ENCODE measurements around the gene CHST9. TPM values are rescaled to one million over a fixed set of nuclear protein-coding genes. Genes with fewer than 3 reads are reported as not detected.
"Not testable (repeated sequence)": the region's sequence is repeated elsewhere in the genome, so short reads cannot be mapped to it uniquely, and the experiment has no call there.

The CHST9 gene, protein sequence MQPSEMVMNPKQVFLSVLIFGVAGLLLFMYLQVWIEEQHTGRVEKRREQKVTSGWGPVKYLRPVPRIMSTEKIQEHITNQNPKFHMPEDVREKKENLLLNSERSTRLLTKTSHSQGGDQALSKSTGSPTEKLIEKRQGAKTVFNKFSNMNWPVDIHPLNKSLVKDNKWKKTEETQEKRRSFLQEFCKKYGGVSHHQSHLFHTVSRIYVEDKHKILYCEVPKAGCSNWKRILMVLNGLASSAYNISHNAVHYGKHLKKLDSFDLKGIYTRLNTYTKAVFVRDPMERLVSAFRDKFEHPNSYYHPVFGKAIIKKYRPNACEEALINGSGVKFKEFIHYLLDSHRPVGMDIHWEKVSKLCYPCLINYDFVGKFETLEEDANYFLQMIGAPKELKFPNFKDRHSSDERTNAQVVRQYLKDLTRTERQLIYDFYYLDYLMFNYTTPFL
- total RNA-seq = 1 to 10 TPM in 1 of 2 donors, under 1 TPM in 1; 0.90 to 1.3 TPM

DNA sequence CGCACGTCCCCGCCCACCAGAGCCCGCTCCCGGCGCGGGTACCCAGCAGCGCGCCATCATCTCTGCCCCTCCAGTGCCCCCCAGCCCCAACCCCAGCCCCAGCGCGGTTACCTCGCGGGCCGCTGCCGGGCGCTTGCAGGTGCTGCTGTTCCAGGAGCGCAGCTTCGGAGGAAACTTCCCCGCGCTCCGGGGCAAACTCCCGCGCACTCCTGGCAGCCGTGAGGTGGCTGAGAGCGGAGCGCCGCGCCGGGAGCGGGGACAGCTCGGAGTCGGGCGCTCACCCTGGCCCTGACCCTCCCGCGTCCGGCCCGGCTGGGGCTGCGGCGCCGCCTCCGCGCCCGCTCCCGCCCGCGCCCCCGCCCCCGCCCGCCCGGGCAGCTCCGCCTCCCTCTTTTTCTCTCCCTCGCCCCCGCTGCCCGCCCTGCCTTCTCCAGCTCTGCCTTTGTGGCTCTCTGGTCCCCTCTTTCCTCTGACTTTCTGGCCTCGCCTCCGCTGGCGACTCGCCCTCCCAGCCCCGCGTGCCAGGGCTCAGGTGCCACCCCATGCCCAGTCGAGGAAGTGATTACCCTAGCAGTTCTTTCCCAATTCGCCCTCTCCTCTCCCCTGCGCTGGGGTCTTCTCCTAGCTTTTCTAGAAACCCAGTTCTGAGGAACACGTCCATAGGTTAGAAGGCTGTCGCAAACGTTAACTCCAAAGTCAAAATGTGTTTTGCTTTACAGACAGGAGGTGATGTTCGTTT is at the start of gene CHST9:
Gene CHST9, minus strand, starts transcription at position 284 of the 739 bp plus-strand sequence. CDS start 42,499 bp downstream, outside the sequence.
- Histone ChIP-seq H3K27ac (no peak within 1 kb of the TSS), H3K9me3 (no peaks in the 10 kb centered on the region), H3K27me3 (no peaks in the 10 kb centered on the region), H3K4me3 (peak within 1 kb of the TSS; percentile 58), H3K36me3 (no peaks in the 10 kb centered on the region), H3K4me1 (peaks cover 0 to 9% of the 10 kb centered on the region in 2 donors)
- DNase-seq (ENCODE audit: low spot score) = no peak
- TF ChIP-seq, protein P1, sequence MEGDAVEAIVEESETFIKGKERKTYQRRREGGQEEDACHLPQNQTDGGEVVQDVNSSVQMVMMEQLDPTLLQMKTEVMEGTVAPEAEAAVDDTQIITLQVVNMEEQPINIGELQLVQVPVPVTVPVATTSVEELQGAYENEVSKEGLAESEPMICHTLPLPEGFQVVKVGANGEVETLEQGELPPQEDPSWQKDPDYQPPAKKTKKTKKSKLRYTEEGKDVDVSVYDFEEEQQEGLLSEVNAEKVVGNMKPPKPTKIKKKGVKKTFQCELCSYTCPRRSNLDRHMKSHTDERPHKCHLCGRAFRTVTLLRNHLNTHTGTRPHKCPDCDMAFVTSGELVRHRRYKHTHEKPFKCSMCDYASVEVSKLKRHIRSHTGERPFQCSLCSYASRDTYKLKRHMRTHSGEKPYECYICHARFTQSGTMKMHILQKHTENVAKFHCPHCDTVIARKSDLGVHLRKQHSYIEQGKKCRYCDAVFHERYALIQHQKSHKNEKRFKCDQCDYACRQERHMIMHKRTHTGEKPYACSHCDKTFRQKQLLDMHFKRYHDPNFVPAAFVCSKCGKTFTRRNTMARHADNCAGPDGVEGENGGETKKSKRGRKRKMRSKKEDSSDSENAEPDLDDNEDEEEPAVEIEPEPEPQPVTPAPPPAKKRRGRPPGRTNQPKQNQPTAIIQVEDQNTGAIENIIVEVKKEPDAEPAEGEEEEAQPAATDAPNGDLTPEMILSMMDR (IDR thresholded peaks at IDR 0.05) = no peak

DNA sequence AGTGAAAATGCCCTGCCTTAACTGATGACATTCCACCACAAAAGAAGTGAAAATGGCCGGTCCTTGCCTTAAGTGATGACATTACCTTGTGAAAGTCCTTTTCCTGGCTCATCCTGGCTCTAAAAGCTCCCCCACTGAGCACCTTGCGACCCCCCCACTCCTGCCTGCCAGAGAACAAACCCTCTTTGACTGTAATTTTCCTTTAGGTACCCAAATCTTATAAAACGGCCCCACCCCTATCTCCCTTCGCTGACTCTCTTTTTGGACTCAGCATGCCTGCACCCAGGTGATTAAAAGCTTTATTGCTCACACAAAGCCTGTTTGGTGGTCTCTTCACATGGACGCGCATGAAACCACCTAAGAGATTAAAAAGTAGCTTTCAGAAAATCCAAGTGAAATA is 47.2 kb upstream of the CHST9 start:
- not testable (repeated sequence) for H3K4me1 ChIP-seq; H3K4me3 ChIP-seq; H3K27me3 ChIP-seq; H3K9me3 ChIP-seq; H3K36me3 ChIP-seq; DNase-seq (ENCODE audit: low spot score); H3K27ac ChIP-seq

DNA sequence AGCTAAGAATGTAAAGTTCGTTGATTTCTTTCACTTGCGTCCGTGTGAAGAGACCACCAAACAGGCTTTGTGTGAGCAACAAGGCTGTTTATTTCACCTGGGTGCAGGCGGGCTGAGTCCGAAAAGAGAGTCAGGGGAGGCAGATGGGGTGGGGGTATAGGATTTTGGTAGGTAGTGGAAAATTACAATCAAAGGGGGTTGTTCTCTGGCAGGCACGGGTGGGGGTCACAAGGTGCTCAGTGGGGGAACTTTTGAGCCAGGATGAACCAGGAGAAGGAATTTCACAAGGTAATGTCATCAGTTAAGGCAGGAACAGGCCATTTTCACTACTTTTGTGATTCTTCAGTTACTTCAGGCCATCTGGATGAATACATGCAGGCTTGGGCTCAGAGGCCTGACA is 46.6 kb upstream of the CHST9 start:
- not testable (repeated sequence) for H3K9me3 ChIP-seq; H3K36me3 ChIP-seq; DNase-seq (ENCODE audit: low spot score); H3K27me3 ChIP-seq; H3K27ac ChIP-seq; H3K4me1 ChIP-seq; H3K4me3 ChIP-seq

DNA sequence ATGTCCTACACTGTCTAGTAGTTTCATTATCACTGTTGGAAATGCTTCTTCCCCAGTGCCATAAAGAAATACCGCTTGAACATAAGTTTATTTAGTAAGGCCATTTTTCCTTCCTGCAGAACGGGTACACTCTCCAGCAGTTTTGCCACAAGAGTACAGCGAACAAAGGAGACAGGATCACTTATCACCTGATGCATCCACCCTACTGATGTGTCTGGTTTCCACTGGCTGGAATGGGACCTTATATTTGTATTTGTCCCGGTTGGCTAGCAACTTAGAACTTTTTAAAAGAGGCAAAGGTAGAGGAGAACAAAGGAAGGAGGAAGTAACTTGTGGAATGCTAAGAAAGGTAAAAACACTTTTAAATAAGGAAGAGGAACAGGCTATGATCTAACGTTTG is 46.1 kb upstream of the CHST9 start:
- not testable (repeated sequence) for H3K4me3 ChIP-seq

DNA sequence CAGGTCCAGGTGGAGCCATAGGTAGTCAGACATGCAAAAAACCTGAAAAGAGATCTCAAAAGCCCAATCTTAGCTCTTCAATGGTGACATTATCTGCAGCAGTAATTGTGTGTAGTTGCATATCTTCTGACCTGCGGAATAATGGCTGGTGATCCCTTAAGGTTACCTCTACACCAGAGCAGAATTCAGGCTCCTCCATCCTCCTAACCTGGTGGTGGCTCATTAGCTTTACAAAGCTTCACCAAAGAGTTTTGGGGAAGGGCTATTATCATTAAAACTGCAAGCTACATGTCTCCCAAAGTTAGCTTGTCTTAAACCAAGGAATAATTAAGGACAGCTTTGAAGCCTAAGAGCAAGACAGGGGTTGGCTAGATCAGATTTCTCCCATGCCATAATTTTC is 42.6 kb upstream of the CHST9 start:
- TF ChIP-seq, protein P1 (IDR thresholded peaks at IDR 0.05) = no peak
- H3K36me3 ChIP-seq = no peaks in the 10 kb centered on the region

More for the DNA sequence above, 46.1 kb upstream of the CHST9 start:
- not testable (repeated sequence) for H3K4me1 ChIP-seq; H3K9me3 ChIP-seq; H3K27me3 ChIP-seq; H3K36me3 ChIP-seq; H3K27ac ChIP-seq; DNase-seq (ENCODE audit: low spot score)

DNA sequence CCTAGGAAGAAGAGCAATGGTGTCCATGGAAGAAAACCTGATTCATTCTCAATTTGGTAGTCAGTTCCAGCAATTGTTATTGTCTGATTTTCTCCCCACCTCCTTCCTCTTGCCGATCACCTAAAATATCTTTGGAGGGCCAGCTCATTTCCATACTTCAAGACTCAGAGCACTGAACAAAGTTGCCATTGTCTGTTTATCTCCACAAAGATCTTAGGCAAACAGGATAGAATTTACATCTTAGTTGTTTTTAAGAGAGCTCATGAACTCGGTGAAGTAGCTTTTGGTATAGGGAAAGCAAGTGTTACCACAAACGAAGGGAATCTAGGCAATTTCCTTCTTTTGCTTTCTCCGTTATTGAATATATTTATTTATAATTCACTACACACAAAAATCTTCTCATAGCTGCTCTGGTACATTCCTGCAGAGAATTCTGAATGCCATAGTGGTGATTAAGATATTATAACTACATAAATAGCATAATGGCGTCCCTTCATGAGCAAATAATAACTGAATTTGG is 41.5 kb upstream of the CHST9 start:
- no peaks in the 10 kb centered on the region for H3K9me3 ChIP-seq
- no peak for DNase-seq (ENCODE audit: low spot score)
- no peaks in the 10 kb centered on the region for H3K36me3 ChIP-seq
- H3K4me1 ChIP-seq = no peaks in the 10 kb centered on the region
- no peaks in the 10 kb centered on the region for H3K27me3 ChIP-seq
- TF ChIP-seq, protein P1 (IDR thresholded peaks at IDR 0.05) = no peak
- no peak overlapping the region for H3K4me3 ChIP-seq
- no peak overlapping the region for H3K27ac ChIP-seq

More for the DNA sequence above, 42.6 kb upstream of the CHST9 start:
- Histone ChIP-seq H3K4me1 (no peaks in the 10 kb centered on the region), H3K27me3 (no peaks in the 10 kb centered on the region), H3K27ac (no peak overlapping the region), H3K9me3 (no peaks in the 10 kb centered on the region), H3K4me3 (no peak overlapping the region)
- DNase-seq (ENCODE audit: low spot score) = no peak

DNA sequence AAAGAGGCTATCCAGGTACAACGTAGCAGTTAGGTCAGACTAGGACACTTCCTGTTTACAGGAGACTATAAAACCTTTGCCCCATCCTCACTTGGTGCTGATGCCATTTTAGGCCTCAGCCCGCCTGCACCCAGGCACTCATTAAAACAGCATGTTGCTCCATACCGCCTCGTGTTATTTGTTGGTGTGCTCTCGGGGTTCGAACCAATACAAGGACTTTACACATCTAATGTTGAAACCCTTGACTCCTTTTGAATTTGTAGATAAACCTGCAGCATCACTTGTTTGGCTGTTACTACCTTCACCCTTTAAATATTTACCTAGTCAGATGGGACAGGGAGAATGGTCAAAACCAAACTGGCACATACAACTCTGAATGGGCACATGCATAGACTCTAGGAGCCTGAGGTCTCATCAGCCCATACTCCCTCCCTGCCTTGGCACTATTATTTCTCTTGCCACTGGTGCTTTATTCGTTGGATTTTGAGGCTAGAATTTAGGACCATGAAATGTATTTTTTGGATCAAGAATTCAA is 40.9 kb upstream of the CHST9 start:
- no peak for DNase-seq (ENCODE audit: low spot score)
- H3K27me3 ChIP-seq = no peaks in the 10 kb centered on the region
- H3K9me3 ChIP-seq = no peaks in the 10 kb centered on the region
- no peaks in the 10 kb centered on the region for H3K4me1 ChIP-seq
- H3K4me3 ChIP-seq = no peak overlapping the region
- H3K27ac ChIP-seq = no peak overlapping the region
- H3K36me3 ChIP-seq = no peaks in the 10 kb centered on the region
- TF ChIP-seq, protein P1 (IDR thresholded peaks at IDR 0.05) = no peak

All from right atrium auricular region (tissue), 2 donors.